ENCODE measurements around the gene CDON. TPM values are rescaled to one million over a fixed set of nuclear protein-coding genes. Genes with fewer than 3 reads are reported as not detected.
A peak's percentile ranks its signal among the peaks of the same experiment; 100 is the strongest.

CDON gene
- total and polyA plus RNA-seq, 8 donors = 0.80 to 10.7 (median 2.9) TPM

DNA sequence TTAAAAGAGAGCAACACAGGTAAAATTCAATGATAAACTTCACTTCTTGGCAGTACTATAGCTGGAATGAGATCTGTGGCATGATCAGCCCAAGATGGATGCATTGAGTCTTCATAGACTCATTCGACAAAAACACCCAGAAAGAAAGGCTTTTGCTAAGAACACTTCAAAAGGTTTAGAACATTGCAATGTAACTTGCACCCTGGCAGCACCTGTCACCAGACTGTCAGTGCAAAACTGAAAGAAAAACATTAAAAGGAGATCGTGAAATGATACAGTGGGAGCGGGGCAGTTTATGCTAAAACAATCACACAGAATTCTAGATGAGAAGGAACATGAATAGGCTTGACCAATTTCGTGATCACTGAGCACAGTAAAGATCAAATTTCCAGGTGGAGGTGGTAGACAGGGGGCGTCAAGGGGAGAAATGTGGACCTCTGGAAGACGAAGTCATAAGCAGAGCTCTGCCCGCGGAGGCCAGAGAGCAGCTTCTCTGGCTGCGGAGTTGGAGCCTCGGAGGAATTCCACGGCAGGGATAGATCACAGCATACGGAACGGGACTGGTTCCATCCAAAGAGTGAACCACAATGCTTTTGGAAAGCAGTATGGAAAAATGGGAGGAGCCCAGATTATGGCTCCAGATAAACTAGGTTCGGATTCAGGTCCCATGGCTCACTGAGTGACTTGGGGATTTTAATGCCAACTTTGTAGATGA, 104.9 kb downstream of the CDON start:
- DNase-seq (no peak), FAIRE-seq (no peak), ATAC-seq (no peak)
- no peaks in the 10 kb centered on the region for H3K4me1 ChIP-seq
- H3K27ac ChIP-seq = no peak overlapping the region
- TF ChIP-seq, protein P1, sequence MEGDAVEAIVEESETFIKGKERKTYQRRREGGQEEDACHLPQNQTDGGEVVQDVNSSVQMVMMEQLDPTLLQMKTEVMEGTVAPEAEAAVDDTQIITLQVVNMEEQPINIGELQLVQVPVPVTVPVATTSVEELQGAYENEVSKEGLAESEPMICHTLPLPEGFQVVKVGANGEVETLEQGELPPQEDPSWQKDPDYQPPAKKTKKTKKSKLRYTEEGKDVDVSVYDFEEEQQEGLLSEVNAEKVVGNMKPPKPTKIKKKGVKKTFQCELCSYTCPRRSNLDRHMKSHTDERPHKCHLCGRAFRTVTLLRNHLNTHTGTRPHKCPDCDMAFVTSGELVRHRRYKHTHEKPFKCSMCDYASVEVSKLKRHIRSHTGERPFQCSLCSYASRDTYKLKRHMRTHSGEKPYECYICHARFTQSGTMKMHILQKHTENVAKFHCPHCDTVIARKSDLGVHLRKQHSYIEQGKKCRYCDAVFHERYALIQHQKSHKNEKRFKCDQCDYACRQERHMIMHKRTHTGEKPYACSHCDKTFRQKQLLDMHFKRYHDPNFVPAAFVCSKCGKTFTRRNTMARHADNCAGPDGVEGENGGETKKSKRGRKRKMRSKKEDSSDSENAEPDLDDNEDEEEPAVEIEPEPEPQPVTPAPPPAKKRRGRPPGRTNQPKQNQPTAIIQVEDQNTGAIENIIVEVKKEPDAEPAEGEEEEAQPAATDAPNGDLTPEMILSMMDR (IDR thresholded peaks at IDR 0.05) = no peak
- H3K9me3 ChIP-seq = no peaks in the 10 kb centered on the region
- intact Hi-C loops (cut with DNase I) = no loop called here
- WGBS, 2 donors = 78 to 82% methylated on average over 14 of the region's 14 CpGs
- no peaks in the 10 kb centered on the region for H3K36me3 ChIP-seq
- H3K4me3 ChIP-seq = no peak overlapping the region
- H3K27me3 ChIP-seq = no peaks in the 10 kb centered on the region

DNA sequence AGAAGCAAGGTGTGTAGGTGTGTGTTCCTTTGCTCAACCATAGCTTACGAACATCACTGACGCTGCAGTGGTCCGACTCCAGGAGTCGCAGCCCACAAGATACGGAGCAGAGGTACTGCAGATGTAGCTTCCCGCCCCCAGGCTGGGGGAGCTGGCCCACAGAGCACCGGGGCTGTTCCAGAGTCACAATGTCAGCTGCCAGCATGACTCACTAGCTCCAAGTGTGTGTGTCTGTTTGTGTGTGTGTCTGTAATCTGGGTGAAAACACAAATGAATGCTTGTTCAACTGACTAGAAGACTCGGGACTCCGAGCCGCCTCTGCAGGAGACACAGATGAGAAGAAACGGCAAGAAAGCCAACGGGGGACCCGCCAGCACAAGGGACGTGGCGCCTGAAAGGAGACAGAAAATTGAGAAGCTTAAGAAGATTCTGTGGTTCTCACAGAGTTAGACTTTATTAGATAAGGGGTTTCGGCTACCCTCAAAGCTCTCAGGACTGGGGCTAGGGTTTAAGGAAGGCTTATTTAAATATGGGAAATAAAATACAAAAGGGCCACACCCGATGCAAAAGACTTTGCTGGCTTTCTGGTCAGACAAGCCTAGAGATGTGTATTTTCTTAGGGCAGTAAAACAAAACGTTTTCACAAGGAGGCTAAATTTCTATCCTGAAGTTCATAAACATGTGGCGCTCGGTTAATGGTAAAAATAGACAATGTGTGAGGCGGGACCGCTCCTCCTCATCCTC, 106.1 kb downstream of the CDON start:
- TF ChIP-seq, protein P1 (IDR thresholded peaks at IDR 0.05) = no peak
- intact Hi-C loops (cut with DNase I) = no loop called here
- no peak overlapping the region for H3K27ac ChIP-seq
- no peaks in the 10 kb centered on the region for H3K9me3 ChIP-seq
- FAIRE-seq = no peak
- no peaks in the 10 kb centered on the region for H3K36me3 ChIP-seq
- H3K4me3 ChIP-seq = no peak overlapping the region
- 74 to 82% methylated on average over 22 of the region's 22 CpGs for WGBS, 2 donors
- peaks cover 0 to 7% (median 6%) of the 10 kb centered on the region in 3 donors for H3K4me1 ChIP-seq
- DNase-seq = no peak
- ATAC-seq = peak in 2 of 4 donors; percentile 9 to 19
- H3K27me3 ChIP-seq = no peaks in the 10 kb centered on the region

DNA sequence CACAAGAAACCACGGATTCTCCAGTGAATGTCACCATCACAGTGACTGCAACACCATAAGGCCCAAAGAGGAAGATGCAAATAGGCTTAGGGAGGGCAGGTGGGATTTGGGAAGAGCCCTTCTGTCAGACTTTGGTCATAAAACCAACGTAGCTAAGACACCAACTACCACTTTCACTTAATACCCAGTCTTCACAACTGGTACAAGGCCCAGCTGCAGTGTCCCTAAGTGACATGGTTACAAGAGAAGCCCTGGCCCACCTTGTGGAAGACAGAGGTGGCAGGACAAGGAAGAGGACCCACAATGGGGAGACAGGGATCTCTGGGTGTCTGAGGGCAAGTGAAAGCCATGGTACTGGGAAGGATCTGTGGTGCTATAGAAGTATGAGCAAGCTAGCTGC, 106.8 kb downstream of the CDON start:
- H3K9me3 ChIP-seq = no peaks in the 10 kb centered on the region
- ATAC-seq (no peak), FAIRE-seq (no peak), DNase-seq (no peak)
- intact Hi-C loops (cut with DNase I) = no loop called here
- no peak overlapping the region for H3K27ac ChIP-seq
- 77 to 85% methylated on average over 2 of the region's 2 CpGs for WGBS, 2 donors
- H3K27me3 ChIP-seq = no peaks in the 10 kb centered on the region
- TF ChIP-seq, protein P1 (IDR thresholded peaks at IDR 0.05) = no peak
- no peaks in the 10 kb centered on the region for H3K36me3 ChIP-seq
- peaks cover 0 to 7% (median 7%) of the 10 kb centered on the region in 3 donors for H3K4me1 ChIP-seq
- no peak overlapping the region for H3K4me3 ChIP-seq

DNA sequence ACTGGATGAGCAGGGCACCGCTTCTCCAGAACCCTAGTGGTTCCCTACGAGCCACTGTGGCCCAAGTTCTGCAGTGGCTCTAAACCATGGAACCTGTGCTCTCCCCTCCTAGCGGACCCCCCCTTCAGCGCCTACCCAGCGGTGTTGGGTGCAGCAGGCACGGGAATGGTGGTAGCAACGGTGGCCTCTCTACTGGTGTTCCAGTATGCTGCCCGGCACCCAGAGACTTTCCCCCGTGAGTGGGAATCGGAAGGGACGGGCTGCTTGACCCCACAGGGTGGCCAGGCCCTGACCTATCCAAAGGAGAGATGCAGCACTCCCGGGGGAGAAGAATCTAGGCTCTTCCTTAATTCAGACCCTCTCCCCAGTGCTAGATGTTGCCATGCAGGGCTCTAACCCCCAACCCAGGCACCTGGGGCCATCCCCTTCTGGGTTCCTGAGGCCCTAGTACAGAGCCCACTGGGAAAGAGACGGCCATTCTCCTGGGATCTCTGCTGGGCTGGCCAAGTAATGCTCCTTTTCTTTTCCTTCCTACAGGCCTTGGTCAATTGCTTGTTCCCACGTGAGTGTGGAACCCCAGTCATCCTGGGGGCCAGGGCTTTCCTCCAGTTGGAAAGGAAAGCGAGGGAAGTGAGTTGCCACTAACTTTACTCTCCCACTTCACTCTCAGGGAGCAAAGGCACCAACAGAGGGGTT, 107.6 kb downstream of the CDON start:
- DNase-seq = no peak
- no peaks in the 10 kb centered on the region for H3K27me3 ChIP-seq
- H3K4me3 ChIP-seq = no peak overlapping the region
- 79 to 89% methylated on average over 15 of the region's 15 CpGs for WGBS, 2 donors
- TF ChIP-seq, protein P1 (IDR thresholded peaks at IDR 0.05) = no peak
- no peak overlapping the region for H3K27ac ChIP-seq
- no peak for FAIRE-seq
- H3K4me1 ChIP-seq = peaks cover 0 to 7% (median 7%) of the 10 kb centered on the region in 3 donors
- H3K36me3 ChIP-seq = no peaks in the 10 kb centered on the region
- intact Hi-C loops (cut with DNase I) = no loop called here
- H3K9me3 ChIP-seq = no peaks in the 10 kb centered on the region
- ATAC-seq = no peak
